DMS 273 (cell line): ENCODE data around the gene TMA16.
A peak's percentile ranks its signal among the peaks of the same experiment; 100 is the strongest.
"Not testable (repeated sequence)": the region's sequence is repeated elsewhere in the genome, so short reads cannot be mapped to it uniquely, and the experiment has no call there.

Experiments used
- DNase-seq: peaks from one replicate; lab custom pipeline; 2025; ENCODE audit not compliant: unreplicated experiment; lab: John Stamatoyannopoulos, UW

Gene TMA16

DNA sequence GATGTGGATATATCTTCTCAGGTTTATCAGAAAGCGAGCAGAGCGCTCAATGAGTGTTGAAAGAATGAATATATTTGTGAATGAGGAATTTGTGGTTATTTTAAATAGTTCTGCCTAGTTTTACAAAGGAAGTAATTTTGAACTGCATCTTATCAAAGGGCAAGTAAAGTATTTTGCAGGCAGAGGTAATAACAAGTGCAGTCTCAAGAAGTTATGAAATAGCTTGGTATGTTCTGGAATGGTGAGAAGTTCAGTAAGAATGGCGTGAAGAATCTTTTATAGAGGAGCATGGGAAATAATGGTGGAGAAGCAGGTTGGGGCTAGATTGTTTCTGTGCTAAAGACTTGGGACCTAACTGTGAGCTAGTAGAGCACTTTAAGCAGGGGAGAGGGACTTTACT is 10.9 kb downstream of the TMA16 start:
- no peak for DNase-seq

DNA sequence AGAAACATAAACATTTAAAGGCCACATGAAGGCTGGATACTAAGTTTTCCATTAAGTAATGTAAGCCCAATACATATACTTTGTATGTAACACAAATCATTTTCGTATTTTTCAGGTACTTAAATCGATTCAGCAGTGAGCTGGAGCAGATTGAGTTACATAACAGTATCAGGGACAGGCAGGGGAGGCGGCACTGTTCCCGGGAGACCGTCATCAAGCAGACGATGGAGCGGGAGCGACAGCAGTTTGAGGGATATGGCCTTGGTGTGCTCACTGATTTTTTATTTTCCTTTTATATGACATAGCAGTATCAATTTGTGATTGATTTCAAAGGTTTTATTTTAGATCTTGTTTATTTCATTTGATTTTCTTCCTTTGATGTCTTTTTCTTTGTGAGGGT is 20.7 kb downstream of the TMA16 start:
- DNase-seq = no peak

DNA sequence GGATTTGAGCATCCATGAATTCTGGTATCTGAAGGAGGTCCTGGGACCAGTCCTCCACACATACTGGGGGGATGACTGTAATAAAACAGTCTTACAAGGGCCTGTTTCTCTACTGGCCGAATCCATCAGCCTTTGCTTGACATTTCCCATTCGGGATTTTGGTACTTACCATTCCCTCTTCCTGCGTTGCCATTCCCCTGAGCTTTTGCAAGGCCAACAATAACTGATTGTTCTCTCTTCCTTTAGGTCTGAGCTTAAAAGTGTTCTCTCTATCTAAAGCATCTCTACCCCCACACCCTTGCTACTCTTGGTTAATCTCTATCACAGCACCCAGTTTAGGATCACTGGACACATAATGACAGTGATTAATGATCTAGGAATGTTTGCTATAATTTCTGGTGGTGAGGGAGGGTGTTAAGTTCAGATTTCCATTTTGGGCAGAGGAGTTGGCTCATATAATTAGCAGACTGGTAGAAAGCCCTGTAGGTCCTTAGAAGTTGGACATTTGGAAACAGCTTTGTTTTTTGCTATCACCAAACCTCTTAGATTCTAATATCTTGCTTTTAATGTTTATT is 29.4 kb downstream of the TMA16 start:
- DNase-seq = no peak

DNA sequence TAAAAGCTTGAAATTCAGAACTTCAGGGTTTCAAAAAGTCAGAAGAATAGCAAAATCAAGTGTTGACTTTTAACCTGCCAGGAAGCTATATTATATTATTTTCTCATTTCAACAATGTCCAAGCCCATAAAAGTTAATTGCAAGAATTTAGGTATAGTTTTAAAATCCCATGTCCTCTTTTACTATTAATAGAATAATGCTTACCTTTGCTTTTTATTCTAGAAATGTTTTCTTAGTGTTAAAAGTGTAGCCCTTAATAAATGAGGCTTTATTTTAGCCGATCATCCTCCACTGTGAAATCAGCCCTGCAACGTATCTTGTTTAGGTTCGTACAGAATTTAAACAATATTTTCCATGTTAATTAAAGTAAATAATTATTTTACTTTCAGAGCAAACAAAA is 31.5 kb downstream of the TMA16 start:
- no peak for DNase-seq

DNA sequence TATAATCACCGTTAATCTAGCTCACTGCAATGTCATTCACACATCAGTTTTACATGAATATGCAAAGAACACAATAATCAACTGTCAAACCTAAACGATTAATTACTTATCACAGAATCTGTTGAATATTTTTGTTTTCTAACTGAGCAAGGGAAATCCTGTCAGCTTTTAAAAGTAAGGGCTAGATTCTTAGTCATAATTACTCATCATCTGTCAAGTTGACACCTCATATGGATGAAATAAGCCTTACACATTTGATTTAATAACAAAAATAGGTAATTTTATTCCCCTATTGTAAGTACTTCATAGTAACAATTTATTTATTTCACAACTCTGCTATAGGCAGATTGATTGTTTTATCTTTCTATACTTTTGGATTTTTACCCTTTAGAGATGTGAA is 32.7 kb downstream of the TMA16 start:
- DNase-seq = no peak

DNA sequence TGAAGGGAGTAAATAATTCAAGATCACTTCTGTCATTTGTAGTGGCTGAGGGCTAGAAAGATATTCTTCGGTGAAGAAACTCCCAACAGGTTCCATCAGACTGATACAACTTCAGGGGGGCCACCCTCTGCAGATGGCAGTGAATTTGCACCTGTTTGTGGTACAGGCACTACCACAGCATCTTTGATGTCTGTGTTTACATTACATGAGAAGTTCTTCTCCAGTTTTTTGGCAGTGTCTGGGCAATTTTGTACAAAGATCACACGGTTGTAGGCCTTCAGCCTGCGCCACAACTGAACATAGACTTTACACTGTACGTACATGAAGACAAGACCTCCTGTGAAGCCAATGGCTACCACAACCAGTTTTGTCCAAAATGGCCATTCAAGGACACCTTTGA is 34.2 kb downstream of the TMA16 start:
- DNase-seq = no peak

DNA sequence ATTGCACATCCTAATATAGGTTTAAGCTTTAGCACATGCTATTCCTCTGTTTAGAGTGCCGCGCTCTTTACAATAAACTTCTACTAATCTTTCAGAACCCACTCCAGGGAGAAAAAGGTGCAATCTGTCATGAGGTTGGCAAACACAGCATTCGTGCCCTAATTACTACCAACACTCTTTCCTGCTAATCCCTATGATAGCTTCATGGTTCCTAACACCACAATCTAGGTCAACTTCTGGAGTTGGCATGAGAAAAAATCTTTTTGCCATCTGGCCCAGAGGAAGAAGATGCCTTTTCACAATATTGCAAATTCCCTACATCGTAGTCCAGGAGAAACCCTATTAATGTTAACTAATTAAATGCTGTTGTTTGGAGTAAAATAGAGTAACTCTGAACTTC is 39.6 kb downstream of the TMA16 start:
- DNase-seq = peak; percentile 5

DNA sequence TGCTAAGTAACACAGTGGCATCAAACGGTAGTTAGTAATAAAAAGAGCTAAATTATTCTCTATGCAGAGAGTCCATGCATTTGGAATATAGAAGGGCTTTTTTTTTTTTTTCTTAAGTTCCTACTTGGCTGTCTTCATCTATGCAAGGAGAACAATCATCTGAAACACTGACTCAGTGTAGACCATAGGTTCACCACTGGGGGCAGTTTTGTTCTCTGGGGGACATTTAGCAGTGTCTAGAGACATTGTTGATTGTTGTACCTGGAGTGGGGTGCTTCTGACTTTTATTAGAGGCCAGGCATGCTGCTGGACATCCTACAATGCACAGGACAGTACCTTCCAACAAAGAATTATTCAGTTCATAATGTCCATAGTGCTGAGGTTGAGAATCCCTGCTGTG is 41.2 kb downstream of the TMA16 start:
- DNase-seq = peak; percentile 21

DNA sequence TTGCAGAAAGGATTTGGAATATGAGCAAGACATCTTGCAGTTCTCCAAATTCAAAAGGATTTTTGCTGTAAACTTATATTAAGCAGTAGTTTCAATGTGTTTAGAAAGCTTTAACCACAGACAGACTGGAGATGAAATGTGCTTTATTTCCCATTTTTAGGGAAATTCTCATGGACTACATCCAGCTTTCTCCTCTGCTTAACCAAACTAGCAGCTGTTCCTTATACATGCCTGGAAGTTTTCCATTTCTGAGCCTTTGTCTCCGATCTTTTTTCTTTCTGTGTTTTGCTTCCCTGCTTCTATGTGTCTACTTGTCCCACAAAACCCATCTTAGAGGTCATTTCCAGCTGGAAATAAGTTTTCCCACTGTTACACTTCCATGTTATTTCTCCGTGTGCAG is 41.6 kb downstream of the TMA16 start:
- no peak for DNase-seq

DNA sequence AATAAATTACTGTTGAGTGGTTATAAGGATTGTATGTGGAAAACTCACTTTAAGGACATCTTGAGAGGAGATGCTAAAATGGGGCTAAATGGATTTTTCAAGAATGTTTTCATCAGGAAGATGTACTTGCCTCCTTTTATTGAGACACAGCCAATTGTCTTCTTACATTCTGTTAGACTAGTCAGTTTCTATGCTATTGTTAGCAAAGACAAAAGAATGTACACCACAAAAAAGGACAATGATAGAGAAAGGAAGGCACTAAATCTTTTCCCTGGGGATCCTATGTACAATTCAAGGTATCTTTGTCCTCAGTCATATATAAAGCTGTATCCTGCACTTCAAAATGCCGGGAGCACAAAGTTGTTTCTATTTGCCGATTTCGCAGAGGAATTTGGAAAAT is 42.6 kb downstream of the TMA16 start:
- no peak for DNase-seq

DNA sequence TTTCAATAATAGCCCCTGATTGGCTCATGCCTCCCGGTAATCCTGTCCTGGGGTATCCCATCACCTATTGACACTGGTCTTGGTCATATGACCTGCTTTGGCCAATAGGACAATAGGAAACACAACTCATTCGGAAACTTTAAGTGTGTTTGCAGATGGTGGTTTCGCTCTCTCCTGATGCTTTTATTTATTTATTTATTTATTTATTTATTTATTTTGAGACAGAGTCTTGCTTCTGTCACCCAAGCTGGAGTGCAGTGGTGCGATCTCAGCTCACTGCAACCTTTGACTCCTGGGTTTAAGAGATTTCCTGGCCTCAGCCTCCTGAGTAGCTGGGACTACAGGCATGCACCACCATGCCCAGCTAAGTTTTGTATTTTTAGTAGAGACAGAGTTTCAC is 44.3 kb downstream of the TMA16 start:
- not testable (repeated sequence) for DNase-seq

DNA sequence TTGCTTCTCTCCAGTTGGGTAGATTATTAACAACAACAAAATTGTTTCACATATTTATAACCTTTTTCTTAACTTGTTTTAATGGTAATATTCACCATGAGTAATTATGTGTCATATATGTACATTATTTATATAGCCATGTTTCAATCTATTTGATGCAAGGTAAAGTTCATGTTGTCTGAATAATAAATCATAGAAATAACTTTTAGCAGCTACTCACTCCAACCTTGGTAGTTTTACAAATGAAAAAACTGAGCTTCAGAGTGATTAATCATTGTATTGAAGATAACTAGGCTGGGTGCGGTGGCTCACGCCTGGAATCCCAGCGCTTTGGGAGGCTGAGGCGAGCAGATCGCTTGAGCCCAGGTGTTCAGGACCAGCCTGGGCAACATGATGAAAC is 46.0 kb downstream of the TMA16 start:
- DNase-seq = no peak

DNA sequence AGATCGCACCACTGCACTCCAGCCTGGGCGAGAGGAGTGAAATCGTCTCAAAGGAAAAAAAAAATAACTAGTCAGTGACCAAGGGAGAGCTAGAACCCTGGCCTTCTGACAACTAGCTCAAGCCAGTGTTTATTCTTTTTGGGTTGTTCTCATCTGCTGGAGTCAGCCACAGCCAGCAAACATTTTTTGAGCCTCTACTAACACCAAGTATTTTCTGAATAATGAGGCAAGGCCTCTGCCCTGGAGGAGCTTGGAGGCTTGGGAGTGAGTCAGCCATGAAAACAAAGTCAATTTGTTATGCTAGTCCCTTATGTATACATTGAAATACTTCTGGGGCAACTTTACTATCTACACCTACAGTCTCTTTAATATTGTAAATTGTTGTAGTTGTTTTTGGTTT is 46.5 kb downstream of the TMA16 start:
- no peak for DNase-seq

DNA sequence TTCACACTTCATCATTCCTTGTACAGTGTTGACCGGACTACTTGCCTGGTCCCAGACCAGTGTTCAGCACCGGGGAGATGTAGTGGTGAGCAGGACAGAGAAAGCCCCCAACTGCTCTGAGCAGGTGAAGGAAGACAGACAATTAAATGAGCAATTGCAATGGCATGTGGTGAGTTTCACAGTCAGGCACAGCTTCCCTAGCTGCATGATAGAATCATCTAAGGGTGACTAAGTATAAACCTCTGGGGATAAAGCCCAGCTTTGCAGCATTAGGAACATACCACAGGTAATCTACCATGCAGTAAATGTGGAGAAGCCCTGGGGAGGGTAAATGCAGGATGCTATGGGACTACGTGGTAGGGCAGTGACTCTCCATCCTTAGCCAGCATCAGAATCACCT is 47.8 kb downstream of the TMA16 start:
- DNase-seq = no peak

DNA sequence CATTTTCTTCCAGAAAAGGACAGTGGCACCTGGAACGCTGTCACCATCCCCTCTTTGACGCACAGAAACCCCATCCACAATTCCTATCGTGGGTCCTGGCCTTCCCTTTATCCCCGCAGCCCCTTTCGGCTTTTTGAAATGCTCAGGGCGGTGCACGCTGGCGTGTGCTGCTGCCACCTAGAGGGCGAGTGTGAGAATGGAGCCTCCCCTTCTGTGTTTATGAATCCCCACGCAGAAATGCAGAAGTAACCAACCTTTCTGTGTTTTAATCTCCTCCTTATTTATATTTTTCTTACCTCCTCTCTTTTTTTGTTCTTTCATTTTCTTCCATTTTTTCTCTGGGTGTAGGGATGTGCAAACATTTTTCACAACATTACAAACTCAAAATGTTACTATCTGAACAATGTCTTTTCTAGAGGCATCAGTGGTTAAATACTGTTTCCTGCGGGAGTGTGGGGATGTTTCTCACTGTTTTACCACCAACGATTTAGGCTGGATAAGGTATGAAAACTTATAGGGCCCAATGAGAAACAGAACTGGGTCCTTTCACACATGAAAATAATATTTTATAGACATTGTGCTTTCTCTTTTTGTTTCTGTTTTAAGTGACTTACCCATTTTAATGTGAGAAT is 50.0 kb downstream of the TMA16 start:
- DNase-seq = peak; percentile 79

DNA sequence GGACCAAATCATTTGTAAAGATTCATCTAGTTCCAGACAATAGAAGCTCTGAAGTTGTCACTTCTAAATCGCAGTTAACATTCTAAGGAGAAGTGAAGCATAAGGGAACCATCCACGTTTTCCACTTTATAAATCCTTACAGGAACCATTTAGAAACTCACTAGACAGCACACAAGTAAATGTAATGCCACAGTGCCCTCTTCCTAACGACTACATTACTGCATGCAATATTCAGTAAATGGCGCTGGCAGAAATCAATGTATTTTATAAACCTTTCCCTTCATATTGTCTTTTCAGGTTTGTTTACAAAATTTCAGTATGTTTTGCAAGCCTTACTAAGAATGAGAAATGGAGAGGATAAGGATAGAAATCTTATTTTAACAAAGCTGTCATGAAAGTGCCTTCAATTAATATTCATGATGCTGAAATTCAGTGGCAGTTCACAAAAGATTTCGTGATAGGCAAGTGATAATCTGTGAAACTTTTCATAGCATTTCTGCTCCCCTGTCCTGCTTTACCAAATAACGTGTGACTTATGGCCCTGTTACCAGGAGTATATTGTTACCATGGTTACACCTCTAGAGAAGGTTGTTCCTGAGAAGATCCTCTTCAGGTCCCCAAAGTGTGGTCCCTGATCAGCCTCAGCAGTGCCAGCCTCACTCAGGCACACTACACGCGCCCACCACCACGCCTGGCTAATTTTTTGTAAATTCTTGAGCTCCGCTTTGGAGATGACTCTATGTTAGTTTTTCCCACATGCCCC is 54.2 kb downstream of the TMA16 start:
- peak; percentile 55 for DNase-seq

DNA sequence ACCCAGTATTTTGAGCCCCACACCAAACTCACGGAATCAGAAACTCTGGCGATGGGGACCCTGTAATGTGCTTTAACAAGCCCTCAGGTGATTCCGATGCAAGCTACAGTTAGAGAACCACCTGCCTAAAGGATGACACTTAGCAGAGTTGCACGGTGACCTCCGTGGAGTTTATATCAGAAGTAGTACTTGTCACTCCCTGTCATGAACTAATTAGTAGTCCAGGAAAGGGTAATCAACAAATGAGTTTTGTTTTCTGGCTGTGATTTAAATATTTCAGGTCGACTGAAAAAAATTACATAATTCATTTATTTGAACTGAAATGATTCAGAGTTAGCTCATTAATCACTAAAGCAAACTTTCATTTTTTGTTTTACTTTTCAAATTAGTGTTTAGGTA is 56.4 kb downstream of the TMA16 start:
- DNase-seq = no peak

DNA sequence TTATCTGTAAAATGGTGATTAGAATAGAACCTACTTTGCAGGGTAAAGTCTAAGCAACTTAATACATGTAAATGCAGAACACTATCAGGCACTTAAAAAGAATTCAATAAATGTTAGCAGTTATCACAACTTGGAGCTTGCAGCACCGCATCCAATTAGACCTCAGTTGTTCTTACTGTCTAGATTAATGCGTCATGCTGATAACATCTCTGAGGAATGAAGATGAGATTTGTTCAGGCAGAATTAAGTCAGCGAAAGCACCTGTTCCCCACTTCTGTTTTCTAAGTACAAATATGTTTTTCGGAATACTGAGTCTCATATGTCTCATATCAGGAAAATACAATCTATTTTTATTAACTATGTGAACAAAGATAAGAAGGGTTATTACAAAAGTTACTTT is 58.7 kb downstream of the TMA16 start:
- DNase-seq = no peak

DNA sequence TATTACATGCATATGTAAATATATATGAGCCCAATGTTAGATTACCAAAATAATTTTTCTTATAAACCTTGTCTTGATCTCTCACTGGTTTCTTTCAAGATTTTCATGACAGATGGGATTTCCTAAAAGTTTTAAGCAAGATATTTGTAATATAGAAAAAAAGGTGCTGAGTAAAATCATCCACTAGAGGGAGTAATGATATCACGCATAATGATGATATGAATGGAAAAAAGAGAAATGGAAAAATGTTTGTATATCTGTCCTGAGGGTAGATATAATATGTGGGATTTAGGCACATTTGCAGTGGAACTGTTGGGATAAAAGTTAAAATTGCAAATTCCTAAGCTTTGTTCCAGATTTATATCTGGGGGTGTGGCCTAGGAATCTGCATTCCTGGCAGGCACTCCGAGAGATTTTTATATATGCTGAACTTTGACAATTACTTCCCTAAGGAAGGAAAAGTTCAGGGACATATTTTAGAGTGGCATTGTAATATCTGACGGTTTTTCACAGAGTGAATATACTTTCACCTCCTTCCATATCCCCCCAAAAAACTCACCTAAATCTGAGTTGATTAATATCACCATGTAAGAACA is 60.5 kb downstream of the TMA16 start:
- peak; percentile 43 for DNase-seq

DNA sequence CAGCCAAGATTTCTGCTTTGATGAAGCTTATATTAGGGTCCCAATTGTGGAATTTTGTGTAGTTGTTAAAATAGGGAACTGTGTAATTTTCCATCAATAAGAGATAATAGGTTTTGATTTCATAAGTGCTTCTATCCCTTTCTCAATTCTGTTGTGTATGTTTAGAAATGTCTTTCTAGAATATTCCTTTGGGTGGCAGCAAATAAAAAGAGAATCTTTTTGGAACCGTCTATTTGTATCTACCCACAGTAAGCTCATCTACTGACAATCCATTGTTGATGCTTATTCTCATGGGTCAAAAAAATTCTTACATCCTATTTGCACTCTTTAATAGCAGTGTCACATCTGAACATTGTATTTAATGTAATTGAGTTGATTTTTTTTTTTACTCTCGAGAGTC is 61.7 kb downstream of the TMA16 start:
- peak; percentile 12 for DNase-seq

DNA sequence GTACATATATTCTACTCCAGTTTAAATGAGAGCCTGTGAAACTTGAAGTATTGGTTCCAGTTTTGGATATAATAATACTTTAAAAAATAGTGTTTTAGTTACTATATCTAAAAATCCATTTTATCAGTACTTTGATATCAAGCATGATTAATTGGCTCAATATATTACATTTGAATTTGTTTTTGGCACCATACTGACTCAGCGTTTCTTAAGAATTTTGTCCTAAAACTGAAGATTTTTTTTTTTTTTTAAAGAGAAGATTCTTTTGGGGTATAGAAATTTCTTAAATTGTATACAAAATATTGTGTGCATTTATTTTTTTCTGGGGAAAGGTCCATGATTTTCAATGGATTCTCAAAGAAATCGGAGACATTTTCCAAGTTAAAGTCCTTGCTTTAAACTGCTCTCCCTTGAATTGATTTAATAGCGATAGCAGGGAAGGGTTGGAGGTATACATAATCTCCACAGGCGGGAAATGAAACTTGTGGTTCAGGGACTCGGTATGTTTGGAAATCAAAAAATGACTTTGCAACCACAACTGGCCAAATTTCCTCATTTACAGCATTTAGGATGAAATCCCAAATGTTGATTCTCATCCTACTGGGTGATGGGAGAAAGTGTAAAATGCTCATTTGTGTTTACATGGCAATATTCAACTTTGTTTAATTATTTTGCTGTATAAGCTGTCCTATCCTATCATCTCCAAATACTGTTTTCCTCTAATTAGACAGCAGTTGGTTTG is 62.3 kb downstream of the TMA16 start:
- no peak for DNase-seq
